Iris pigment epithelial cell (primary cell): ENCODE results near the gene IHH.

ENCODE experiments used
- DNase-seq: peaks from one replicate; pipeline ENCODE4 v3.0.0-alpha.2; 2011; ENCODE audit warnings: low read depth

Gene IHH

DNA sequence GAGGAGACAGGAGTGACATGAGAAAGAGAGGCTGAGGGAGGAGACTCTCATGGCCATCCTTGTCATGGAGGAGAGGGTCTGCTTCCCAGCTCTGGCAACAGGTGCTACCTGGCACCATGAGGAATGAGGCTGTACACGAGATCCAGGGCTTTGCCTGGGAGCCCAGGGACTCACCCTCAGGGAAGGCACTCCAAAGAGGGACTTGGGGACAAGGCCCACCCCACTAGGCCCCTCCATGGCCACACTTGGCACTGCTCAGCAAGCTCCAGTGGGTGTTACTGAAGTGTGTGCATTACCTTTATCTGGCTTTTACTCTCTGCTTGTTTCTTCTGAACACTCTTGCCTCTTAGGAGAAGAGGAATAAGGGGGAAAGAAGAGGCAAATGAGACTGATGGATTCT, 22.1 kb downstream of the IHH start:
- DNase-seq, result no peak

DNA sequence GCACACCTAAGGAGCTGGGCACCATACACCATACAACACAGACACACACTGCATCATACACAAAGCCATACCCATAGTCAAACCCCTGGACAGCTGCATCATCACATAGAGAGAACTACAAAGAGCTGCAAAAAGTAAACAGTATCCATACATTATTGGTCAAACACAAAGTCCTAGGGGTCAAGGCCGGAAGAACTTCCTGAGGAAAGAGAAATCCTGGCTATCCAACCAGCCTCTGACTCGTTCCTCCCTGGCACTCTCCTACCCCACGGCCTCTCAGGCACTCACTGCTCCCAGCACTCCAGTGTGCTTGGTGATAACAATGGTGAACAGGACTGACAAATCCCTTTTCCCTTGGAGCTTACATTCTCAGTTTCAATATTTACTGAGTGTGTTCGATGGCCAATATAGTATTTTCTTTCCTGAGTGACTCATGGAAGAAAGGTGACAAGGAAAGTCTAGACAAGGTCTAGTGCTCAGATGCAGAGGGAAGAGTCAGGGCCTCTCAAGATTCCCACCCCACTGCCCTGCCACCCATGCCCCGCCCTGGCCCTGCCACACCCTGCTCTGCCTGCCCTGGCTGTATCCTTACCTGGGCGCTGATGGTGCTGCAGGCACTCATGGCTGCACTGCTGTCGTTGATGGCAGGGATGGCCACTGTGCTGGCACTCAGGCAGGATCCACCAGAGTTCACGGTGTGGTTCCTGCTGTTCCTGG, 22.8 kb downstream of the IHH start:
- DNase-seq, result no peak

DNA sequence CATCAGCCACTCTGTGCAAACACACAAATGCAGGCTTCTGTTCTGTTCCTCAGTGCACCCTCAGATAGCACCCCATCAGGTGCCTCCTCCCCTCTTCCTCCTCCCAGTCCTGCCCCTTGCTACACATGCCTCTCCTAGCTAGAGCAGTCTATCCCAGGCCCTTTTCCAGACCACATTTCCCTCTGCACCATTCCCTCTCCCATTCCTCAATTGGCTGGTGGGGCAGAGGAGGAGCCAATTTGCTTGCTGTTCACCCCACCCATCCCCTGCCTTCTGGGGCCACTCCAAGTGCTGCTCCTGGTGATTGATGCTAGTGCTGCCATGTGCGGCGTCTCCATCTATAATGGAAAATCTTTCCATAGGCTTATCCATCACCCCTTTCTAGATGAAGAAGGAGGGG, 24.8 kb downstream of the IHH start:
- DNase-seq, result no peak

DNA sequence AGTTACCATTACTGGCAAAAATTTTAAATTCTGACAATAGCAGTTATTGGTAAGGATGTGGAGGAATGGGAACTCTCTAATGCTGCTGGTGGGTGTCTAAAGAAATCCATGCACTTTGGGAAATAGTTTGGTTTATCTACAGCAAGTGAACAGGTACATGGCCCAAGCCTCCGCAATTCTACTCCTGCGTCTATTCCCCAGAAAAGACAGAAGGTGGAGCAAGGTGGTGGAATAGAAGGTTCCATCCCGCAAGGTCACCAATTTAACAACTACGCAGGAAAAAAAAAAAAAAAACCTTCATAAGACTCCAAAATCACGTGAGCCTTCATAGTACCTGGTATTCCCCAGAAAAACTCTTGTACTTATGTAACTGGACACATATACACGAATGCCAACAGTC, 25.9 kb downstream of the IHH start:
- DNase-seq, result no peak

DNA sequence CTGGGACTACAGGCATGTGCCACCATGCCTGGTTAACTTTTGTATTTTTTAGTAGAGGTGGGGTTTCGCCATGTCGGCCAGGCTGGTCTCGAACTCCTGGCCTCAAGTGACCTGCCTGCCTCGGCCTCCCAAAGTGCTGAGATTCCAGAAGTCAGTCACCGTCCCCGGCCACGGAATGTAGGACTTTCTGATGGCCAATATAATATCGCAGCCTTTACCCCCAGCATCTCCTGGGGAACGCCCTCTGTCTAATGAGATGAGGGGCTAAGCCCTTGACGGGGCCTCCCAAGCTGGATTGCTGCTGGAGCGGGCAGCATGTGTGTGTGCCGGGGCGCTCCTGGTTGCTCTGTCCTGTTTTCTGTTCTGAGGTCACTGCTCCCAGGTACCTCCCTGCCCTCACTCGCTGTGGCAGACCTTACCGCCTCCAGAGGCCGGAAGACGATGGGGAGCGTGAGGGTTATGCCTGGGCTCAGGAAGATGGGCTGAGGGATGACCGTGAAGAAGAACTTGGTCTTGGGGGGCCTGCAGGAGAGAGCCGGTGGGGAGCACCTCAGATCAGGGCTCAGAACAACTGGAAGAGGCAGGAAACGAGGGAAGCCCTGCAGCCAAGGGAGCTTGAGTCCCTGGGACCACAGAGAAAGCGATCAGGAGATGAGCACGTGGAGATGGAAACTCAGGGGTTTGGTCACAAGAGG, 28.5 kb downstream of the IHH start:
- DNase-seq, result no peak

DNA sequence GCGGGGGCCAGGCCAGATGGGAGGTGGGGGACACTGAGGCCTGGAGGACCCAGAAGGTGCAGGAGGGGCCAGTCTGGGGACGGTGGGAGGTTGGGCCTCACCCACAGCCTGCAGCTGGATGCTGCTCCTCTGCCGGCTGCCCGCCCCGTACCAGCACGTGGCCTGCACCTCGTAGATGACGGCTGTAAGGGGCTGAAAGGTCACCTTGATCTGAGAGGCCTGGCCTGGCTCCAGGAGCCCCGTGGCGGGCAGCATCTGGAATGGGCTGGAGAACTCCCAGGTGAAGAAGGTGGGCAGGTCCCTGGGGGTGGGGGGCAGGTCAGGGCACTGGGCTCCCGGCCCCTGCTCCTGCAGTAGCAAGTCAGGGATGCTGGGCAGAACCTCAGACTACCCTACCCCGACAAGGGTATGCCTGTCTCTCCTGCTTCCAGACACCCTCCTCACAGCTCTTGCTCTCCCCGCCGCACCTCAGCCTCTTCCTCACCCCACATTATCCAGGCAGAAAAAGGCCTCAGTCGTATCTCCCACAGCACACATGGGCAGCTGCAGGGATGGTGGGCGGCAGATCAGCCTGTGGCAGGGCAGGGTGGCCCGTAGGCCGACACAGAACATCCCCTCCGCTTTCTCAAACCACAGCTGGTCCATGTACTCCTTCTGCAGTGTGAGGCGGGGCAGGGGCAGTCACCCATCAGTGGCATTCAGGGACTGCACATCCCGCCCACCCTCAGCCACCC, 29.5 kb downstream of the IHH start:
- no peak for DNase-seq

DNA sequence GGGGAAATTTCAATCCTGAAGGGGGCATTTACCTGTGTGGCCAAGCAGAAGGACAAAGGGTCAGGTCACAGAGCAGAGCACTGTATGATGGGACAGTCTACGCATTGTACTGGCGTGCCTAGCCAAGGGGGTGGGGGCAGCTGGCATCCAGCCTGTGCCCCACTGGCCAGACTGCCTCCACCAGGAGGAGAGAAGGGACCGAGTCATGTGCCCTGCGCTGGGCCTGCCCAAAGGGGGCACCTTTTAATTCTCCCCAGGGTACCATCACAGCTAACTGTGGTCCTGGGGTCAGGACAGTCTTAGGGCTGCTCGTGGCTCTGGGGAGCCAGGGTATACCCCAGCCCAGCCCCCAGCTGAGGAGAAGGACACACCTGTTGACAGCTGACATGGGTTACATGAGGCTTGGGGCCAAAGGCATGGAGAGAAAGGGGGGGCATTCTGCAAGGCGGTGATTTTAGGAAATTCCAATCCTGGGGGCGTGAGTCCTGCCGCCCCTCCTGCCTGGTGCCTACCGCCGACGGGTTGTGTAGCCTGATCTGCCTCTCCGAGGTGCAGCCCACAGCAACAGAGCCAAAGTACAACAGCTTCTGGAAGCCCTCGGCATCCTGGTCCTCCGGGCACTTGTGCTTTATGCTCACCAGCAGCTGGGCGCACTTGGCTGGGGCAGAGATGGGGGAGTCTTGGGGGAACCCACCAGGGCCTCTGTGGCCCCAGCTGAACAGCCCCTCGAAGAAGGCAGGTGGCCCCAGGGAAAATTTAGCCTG, 30.4 kb downstream of the IHH start:
- DNase-seq, result no peak

DNA sequence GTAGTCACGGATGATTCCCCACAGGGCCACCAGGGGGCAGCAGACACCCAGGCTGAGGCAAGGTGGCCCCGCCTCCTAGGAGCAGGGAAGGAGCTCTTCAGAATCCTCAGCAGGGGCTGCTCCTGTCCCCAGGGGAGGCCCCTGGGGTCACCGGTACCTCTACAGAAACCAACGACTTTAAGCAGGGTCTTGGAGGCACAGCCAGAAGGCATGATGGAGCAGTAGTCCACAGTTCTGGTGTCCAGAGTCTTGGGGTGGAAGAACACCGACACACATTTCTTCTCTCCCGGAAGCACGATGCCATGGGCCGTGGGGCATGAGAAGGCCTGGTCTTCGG, 30.9 kb downstream of the IHH start:
- peak; percentile 64 for DNase-seq

DNA sequence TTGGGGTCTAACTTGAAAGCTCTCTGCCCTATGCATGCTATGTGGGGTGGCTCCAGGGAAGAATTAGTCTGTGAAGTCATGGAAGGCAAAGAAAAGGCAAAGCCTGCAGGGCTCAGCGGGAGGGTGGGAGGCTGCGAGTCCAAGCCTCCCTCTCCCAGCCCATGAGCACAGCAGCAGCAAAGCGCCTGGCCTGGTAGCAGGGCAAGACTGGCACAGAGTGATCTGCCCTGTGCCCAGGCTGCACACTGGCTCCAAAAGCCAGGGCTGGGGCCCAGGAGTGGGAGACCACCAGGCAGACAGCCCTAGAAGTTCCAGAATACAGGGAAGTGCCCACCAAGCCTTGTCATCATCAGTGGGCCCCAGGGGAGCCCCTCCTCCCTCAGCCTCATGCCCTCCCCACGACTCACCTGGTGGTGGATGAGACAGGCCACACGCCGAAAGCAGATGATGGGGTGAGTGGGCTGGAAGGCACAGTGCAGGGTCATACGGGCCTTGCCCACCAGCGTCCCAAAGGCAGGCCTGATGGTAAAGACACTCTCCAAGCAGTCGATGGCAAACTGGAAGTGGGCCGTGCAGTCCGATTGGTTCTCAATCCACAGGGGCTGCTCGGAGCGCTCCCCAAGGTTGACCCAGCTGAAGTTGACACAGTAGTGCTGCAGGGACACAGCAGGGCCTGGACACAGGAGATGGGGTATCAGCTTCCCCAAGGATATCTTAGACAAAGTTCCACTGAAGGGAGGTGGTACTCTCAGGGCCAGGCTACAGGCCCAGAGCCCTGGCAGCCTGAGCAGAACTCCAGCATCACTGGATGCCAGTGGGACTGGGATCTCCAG, 31.5 kb downstream of the IHH start:
- DNase-seq, result no peak

DNA sequence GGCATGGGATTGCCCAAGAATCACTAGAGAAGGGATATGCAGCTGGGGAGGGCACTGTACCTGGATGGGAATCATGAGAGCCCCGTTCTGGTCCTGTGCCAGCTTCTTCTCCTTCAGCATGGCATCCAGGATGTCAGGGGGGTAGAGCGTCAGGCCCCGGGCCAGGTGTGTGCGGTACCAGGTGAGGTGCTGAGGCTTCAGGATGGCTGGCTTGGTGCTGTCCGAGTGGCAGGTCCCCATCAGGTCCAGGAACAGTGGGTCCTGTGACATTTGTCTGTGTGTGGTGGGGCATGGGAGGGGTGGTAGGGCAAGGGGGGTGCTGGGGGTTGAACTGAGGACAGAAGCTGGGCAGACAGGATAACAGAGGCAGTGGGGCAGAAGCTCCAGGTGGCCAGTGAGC, 32.6 kb downstream of the IHH start:
- no peak for DNase-seq

DNA sequence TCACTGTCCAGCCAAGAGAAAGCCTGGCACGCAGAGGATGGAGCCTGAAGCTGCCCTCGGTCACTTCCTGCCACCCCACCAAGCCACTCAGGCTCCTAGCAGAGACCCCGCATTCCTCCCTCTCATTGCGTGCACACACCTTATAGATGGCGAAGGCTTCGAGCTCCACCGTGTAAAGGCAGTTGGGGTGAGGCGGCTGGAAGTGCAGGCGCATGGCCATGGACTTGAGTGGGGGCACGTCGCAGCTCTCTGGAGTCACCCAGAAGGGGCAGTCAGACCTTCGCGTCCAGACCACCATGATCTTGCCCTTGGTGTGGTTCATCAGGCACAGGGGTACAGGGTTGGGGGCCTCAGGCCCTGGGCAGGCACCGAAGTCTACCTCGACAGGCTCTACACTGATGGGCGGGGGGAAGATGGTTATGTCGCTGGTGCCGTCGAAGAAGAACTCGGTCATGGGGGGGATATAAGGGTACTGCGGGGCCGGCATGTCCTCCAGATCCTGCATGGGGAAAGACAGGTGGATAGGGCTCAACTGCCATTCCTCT, 33.1 kb downstream of the IHH start:
- no peak for DNase-seq

DNA sequence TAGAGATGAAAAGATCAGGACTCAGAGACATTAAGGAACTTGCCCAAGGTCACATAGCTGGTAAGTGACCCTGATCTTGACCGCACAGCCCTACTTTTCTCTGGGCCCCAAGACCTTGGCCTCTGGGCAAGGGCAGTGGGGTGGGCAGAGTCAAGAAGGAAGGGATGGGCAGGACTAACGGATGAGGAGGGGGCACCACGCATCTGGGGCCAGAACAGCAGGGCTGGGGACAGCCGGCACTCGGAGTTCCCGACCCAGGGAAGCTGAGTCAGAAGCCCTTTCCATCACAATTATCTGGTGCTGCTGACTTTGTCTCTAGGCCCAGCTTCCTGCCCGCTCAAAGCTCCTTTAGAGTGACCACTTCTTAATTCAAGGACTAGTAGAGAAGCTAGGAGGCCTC, 33.8 kb downstream of the IHH start:
- no peak for DNase-seq

DNA sequence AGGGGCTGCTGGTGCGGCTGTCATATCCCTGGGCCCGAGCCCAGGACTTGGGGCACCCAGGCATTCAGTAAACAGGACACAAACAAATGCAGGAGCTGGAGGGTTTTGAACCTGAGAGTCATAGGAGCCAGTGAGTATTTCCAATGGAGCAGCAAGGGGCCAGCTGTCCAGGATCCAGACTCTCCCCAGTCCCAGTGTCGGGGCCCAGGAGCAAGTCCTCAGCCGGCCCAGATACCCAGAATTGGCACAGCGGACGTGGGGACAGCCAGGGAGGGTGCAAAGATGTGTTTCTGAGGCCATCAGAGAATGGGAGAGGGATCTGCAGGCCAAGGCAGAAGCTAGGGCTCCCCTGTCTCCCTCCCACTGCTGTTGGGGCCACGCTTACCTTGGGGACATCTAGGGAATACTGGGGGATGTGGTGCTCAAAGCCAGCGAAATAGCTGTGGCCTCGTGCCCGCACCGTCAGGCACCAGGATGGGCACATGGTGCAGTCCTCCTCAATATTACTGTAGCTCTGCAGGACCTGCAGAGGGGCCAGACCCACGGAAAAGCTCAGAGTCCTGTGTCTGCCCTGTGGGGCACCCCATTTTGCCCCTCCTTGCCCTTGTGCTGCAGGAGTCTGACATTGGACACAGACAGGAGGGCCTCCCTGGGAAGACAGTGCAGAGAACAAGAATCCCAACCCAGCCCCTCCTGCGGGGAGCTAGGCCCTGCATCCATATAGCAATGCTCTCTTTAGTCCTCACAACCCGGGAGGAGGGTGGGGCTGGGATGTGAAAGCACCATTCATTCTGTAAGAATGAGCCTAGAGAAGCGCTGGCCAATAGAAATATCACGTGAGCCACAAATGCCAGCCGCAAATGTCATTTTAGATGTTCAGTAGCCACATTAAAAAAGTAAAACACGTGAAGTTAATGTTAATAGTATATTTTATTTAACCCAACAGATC, 34.8 kb downstream of the IHH start:
- no peak for DNase-seq

DNA sequence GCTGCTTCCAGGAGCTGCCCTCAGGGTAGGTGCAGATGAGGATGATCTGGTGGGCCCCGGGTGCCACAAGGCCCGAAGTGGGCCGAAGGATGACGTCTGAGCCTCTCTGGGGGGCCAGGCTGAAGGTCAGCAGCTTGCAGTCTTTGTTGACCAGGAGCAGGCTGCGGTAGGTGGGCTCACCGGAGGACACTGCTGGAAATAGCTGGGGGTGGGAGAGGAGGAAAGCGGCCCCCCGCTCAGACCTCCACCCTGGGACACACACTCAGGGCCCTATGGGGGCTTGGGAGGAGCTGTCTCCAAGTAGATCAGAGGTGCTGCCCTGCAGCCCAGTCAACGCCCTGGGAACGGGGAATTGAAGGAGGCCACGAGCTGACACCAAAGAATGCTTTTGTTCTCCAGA, 36.7 kb downstream of the IHH start:
- no peak for DNase-seq

DNA sequence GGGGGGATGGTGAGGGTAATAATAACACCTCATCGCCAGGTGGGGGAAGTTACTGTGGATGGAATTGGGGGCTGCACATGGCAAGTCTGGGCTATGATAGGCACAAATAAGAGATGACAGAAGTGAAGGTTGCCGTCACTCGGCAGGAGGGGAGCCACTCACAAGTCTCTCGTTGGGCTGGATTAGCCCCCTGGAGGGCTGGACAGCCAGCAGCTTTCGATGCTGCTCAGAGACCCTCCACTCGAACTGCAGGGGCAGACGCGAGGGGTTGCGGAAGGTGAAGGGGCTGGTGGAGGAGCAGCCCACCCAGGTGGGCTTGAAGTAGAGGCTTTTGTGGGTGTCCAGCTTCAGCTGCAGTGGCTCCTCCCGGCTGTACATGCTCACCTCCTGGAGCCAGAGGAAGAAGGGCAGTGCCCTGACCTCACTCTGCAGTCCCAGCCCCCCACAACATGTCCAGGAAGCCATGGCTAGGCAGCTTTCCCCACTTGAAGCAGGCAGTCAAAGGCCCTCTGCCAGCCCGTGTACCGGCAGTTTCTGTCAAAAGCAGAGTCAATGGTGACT, 37.6 kb downstream of the IHH start:
- no peak for DNase-seq

DNA sequence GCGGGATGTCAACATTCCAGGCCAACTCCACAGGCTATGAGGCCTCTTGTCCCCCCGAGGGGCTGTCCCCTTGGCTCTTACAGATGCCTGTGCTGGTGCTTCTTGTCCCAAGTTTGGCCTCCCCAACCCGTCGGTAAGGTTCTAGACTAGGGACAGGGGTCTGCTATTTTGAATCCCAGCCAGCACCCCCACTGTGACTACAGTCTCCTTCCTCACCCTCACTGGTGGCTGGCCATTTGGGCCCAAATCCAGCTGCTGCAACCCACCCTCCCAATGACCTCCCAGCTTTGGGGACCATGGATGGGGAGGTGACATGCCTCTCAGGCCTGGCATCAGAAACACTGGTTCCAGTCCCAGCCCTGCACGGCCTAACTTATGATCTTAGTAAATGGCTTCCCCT, 38.1 kb downstream of the IHH start:
- no peak for DNase-seq

DNA sequence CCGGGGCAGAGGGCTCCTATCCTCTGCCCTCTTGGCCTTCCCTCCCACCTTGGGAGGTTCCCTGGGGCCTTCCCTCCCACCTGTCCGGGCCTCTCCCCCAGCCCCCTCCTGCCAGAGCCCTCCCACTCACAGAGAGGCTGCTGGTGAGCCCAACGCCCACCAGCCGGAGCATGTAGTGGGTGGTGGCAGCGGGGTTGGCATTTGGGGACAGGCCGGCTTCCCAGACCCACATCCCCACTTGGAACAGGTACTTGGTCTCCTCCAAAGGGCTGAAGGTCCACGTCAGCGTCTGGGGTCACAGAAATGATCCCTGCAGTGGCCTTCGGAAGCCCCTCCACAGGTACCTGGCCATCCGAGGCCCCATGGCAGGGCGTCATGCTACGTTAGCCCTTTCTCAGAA, 38.7 kb downstream of the IHH start:
- no peak for DNase-seq

DNA sequence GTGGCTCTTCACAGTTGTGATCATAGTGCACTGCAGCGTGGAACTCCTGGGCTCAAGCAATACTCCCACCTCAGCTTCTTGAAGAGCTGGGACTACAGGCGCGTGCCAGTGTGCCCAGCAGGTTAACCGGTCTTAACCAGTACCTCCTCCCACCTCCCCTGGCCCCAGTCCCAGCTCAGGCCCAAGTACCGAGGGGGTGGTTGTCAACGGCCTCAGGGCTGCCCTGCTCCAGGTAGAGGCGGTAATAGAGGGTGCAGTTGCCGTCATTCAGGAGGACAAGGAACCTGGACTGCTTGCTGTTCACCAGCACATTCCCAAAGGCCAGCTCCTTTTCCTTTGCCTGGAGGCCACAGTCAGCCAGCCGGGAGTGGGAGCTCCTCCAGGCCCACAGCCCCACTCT, 39.1 kb downstream of the IHH start:
- DNase-seq, result no peak

DNA sequence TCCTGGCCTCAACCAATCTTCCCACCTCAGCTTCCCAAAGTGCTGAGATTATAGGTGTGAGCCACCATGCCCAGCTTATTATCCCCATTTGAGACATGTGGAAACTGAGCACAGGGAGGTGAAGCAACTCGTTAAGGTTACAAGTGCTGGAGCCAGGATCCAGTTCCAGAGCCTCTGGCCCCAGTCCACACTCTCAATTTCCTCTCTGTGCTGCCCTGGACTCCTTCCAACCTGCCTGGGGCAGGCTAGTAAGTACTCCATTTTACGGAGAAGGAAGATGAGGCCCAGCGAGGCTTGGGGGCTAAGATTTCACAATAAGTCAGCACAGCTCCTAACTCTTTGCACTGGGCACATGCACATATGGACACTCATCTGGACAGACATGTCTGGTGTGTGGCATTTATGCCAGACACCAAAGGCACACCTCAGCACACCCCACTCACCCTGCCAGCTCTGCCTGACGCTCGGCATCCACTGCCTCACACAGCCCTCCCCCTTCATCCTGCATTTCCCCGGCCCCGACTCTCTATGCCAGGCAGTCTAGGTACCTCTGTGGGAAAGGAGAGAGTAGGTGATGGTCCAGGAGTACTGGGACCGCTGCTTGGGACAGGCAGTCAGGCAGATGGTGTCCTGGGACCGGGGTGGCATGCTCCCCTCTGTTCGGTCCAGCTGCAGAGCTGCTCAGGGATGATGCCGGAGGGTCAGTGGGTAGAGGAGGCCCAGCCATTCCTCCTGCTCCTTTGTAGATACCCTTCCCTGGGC, 39.9 kb downstream of the IHH start:
- peak; percentile 19 for DNase-seq
